Measurements from ENCODE around the gene FKBP6.
"Not testable (repeated sequence)": the region's sequence is repeated elsewhere in the genome, so short reads cannot be mapped to it uniquely, and the experiment has no call there.

The FKBP6 gene

DNA sequence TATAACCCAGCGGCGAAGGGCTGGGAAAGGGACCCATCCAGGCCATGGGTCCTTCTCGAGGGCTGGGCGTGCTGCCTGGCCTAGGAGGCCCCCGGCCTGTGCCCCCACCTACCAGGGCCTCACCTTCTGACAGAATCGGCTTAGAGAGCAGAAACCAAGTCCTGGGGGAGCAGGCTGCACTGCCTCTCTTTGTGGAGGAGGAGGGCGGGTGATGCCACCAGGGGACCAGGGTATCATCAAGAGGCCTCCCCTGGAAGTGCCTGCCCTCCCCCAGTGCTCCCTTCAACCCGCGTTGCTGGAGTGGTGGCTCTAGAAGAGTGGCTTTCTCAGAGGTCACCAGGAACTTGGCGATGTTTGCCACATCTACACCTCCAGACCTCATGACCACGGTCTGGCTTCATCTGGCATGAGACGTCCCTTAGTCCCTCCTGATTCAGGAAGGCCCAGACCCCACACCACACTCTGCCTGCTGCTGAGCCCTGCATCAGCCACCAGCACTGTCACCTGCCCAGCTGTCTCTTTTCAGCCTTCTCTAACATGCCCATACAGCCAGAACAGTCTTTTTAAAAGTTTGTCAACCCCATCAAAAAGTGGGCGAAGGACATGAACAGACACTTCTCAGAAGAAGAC lies 31.9 kb downstream of the FKBP6 start:
- H3K4me3 ChIP-seq (ENCODE audit: low read depth, low read length): no peak overlapping the region
- no peaks in the 10 kb centered on the region for H3K36me3 ChIP-seq (replicated peaks)
- H3K27ac ChIP-seq: no peak overlapping the region
- DNase-seq: no peak
- peaks cover 4% of the 10 kb centered on the region for H3K27me3 ChIP-seq (replicated peaks)
- in situ Hi-C loops (cut with HindIII; ENCODE audit: low pct_ligation_motif_present, low sequenced_read_pairs): no loop called here
- TF ChIP-seq, protein P1, sequence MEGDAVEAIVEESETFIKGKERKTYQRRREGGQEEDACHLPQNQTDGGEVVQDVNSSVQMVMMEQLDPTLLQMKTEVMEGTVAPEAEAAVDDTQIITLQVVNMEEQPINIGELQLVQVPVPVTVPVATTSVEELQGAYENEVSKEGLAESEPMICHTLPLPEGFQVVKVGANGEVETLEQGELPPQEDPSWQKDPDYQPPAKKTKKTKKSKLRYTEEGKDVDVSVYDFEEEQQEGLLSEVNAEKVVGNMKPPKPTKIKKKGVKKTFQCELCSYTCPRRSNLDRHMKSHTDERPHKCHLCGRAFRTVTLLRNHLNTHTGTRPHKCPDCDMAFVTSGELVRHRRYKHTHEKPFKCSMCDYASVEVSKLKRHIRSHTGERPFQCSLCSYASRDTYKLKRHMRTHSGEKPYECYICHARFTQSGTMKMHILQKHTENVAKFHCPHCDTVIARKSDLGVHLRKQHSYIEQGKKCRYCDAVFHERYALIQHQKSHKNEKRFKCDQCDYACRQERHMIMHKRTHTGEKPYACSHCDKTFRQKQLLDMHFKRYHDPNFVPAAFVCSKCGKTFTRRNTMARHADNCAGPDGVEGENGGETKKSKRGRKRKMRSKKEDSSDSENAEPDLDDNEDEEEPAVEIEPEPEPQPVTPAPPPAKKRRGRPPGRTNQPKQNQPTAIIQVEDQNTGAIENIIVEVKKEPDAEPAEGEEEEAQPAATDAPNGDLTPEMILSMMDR (IDR thresholded peaks at IDR 0.05; ENCODE audit: low read depth, low read length, missing control alignments): no peak

GRCh38 chr7:73360590-73360989 lies 32.6 kb downstream of the FKBP6 start:
- H3K27ac ChIP-seq; H3K27me3 ChIP-seq (replicated peaks); H3K36me3 ChIP-seq (replicated peaks); DNase-seq; in situ Hi-C loops (cut with HindIII; ENCODE audit: low pct_ligation_motif_present, low sequenced_read_pairs); H3K4me3 ChIP-seq (ENCODE audit: low read depth, low read length): not testable (repeated sequence)

- TF ChIP-seq, protein P1 (IDR thresholded peaks at IDR 0.05; ENCODE audit: low read depth, low read length, missing control alignments): no peak
- Histone ChIP-seq H3K27ac (no peak overlapping the region), H3K36me3 (replicated peaks) (no peaks in the 10 kb centered on the region), H3K27me3 (replicated peaks) (peaks cover 4% of the 10 kb centered on the region), H3K4me3 (ENCODE audit: low read depth, low read length) (no peak overlapping the region)
- DNase-seq: no peak
- in situ Hi-C loops (cut with HindIII; ENCODE audit: low pct_ligation_motif_present, low sequenced_read_pairs): no loop called here
Observed at GRCh38 chr7:73363225-73364005, 35.5 kb downstream of the FKBP6 start.

DNA sequence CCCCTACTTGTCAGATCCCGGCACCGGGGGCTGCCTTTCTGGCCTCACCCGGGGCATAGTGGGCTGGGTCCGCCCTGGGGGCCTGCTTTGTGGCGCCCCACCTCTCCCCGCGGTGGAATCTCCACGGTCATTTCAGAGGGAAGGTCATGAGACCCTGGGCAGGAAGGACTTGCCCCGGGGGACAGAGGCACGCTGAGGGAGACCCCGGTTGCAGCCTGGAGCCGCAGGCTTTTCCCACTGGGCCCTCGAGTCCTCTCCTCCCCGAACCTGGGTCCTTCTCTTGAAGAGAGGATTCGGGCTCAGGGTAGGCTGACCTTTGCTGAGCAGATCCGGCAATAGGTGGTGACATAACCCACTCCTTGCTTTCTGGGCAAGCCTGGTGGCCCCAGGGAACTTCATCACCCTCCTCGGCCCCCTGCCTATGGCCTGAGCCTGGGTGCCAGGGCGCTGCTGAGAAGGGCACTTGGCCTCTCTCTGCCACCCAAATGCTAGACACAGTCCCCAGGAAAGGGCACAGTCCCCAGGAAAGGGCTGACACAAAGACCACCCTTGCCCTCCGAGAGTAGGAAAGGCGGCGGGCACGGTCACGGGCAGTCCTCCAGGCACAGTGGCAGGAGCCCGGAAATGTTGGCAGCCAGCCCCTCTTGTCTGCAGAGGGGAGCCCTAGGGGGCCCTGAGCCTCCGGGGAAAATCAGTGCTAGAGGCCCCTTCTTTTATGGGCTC lies 36.2 kb downstream of the FKBP6 start:
- Histone ChIP-seq H3K27ac (no peak overlapping the region), H3K36me3 (replicated peaks) (no peaks in the 10 kb centered on the region), H3K27me3 (replicated peaks) (peaks cover 4% of the 10 kb centered on the region), H3K4me3 (ENCODE audit: low read depth, low read length) (no peak overlapping the region)
- no peak for DNase-seq
- TF ChIP-seq, protein P1 (IDR thresholded peaks at IDR 0.05; ENCODE audit: low read depth, low read length, missing control alignments): no peak
- in situ Hi-C loops (cut with HindIII; ENCODE audit: low pct_ligation_motif_present, low sequenced_read_pairs): no loop called here

GRCh38 chr7:73366127-73366526 lies 38.2 kb downstream of the FKBP6 start:
- no peak overlapping the region for H3K27ac ChIP-seq
- H3K27me3 ChIP-seq (replicated peaks): peaks cover 4% of the 10 kb centered on the region
- in situ Hi-C loops (cut with HindIII; ENCODE audit: low pct_ligation_motif_present, low sequenced_read_pairs): no loop called here
- H3K4me3 ChIP-seq (ENCODE audit: low read depth, low read length): no peak overlapping the region
- TF ChIP-seq, protein P1 (IDR thresholded peaks at IDR 0.05; ENCODE audit: low read depth, low read length, missing control alignments): no peak
- no peak for DNase-seq
- H3K36me3 ChIP-seq (replicated peaks): no peaks in the 10 kb centered on the region

DNA sequence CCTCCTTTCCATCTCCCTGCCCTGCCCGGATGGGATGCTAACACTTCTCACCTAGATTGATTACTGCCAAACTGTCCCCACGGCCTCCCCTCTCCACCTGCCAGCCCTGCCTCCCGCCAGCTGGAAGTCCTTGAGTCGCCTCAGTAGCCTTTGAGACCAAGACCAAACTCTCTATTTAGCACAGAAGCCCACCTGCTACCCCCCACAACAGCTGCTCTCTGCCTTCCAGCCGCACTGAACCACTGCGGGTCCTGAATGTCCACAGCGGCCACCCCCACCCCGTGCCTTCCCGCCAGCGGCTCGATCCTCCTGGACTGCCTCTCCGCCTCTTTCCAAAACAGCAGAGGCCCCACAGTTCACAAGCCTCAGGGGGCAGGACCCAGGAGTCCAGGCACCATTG lies 39.0 kb downstream of the FKBP6 start:
- no peak overlapping the region for H3K4me3 ChIP-seq (ENCODE audit: low read depth, low read length)
- H3K27me3 ChIP-seq (replicated peaks): peaks cover 4% of the 10 kb centered on the region
- H3K27ac ChIP-seq: no peak overlapping the region
- in situ Hi-C loops (cut with HindIII; ENCODE audit: low pct_ligation_motif_present, low sequenced_read_pairs): no loop called here
- no peak for DNase-seq
- H3K36me3 ChIP-seq (replicated peaks): no peaks in the 10 kb centered on the region
- TF ChIP-seq, protein P1 (IDR thresholded peaks at IDR 0.05; ENCODE audit: low read depth, low read length, missing control alignments): no peak

All from brain microvascular endothelial cell (primary cell).